Endothelial cell of umbilical vein (primary cell): Measurements from ENCODE around the gene GABPA. TPM values are rescaled to one million over a fixed set of nuclear protein-coding genes. Genes with fewer than 3 reads are reported as not detected.

Source experiments
- BruUV-seq: library from RNA; stranded (reverse); fragments of 400-500 nt; replicated peaks from 2 replicates; lab custom pipeline; 2021; lab: Mats Ljungman, UMichigan
- CTCF ChIA-PET: fragments of 300-600, 350-600 bp; sonication (Branson Sonifier 250); formaldehyde crosslinking; loops from one replicate; lab custom pipeline; 2021; ENCODE audit warnings: antibody characterized with exemption, inconsistent platforms; lab: Charles Lee
- POLR2A ChIA-PET: fragments of 300-600, 350-600 bp; sonication (Branson Sonifier 250); formaldehyde crosslinking; loops from one replicate; lab custom pipeline; 2021; ENCODE audit warnings: antibody characterized with exemption, inconsistent platforms; lab: Charles Lee
- DNase-seq: peaks from one replicate; pipeline ENCODE4 v3.0.0-alpha.2; 2011; ENCODE audit warnings: low read depth, low spot score
- FAIRE-seq: peaks from 2 replicates; lab custom pipeline; 2011; peaks lifted over from hg19 to GRCh38; lab: Jason Lieb, UNC
- H2AFZ ChIP-seq: 2 replicates; pipeline ENCODE4 v1.6.0; 2012; ENCODE audit warnings: low read depth, low read length, control low read depth, inconsistent platforms
- H3K27ac ChIP-seq: 2 replicates; pipeline ENCODE4 v1.5.1; 2011; ENCODE audit warnings: low read depth, mild to moderate bottlenecking, control low read depth, low read length, moderate library complexity; ENCODE audit not compliant: insufficient read depth
- H3K27me3 ChIP-seq, 2 experiments: 2 replicates each; pipeline versions ENCODE4 v1.6.0 to v1.6.1; 2011; ENCODE audit warnings: low read length in 2 of 2, mixed read lengths in 1 of 2; ENCODE audit not compliant: control insufficient read depth in 2 of 2, insufficient read depth in 2 of 2
- H3K36me3 ChIP-seq, 2 experiments: 2 replicates in 1 of 2; 3 replicates in 1 of 2; pipeline ENCODE4 v1.5.1; 2011; ENCODE audit warnings: low read length in 2 of 2, mild to moderate bottlenecking in 1 of 2, moderate library complexity in 1 of 2; ENCODE audit not compliant: control insufficient read depth in 2 of 2, insufficient read depth in 2 of 2; ENCODE audit errors: extremely low read depth in 1 of 2
- H3K4me1 ChIP-seq: 3 replicates; pipeline ENCODE4 v1.5.1; 2011; ENCODE audit warnings: mild to moderate bottlenecking, low read length; ENCODE audit not compliant: control insufficient read depth, insufficient read depth; ENCODE audit errors: extremely low read depth
- H3K4me2 ChIP-seq: 2 replicates; pipeline ENCODE4 v1.6.1; 2011; ENCODE audit warnings: low read length, control low read depth, mixed read lengths; ENCODE audit not compliant: insufficient read depth
- H3K4me3 ChIP-seq, 3 experiments: fragments of 200-600 bp in 1 of 3; sonication (generic), shearing (Covaris generic) in 1 of 3; replicated peaks in 1 of 3; 2 replicates each; pipeline ENCODE4 v1.5.1; 2011 to 2016; ENCODE audit warnings: control low read depth in 3 of 3, low read length in 3 of 3, mild to moderate bottlenecking in 2 of 3, inconsistent platforms in 1 of 3, low read depth in 1 of 3, moderate library complexity in 1 of 3; ENCODE audit not compliant: insufficient read depth in 1 of 3
- H3K79me2 ChIP-seq: 2 replicates; pipeline ENCODE4 v1.6.0; 2012; ENCODE audit warnings: low read length, inconsistent platforms; ENCODE audit not compliant: control insufficient read depth, insufficient read depth
- H3K9ac ChIP-seq: replicated peaks from 2 replicates; pipeline ENCODE3; 2011; ENCODE audit warnings: low read length, control low read depth; ENCODE audit not compliant: insufficient read depth; ENCODE audit errors: extremely low read depth
- H3K9me1 ChIP-seq: replicated peaks from 3 replicates; pipeline ENCODE4 v1.6.0; 2011; ENCODE audit warnings: mild to moderate bottlenecking, low read length; ENCODE audit not compliant: control insufficient read depth, insufficient read depth; ENCODE audit errors: extremely low read depth
- H3K9me3 ChIP-seq: replicated peaks from 2 replicates; pipeline ENCODE4 v1.5.1; 2012; ENCODE audit warnings: low read length, inconsistent platforms; ENCODE audit not compliant: control insufficient read depth, insufficient read depth
- H4K20me1 ChIP-seq: replicated peaks from 2 replicates; pipeline ENCODE3; 2011; ENCODE audit warnings: mild to moderate bottlenecking, low read length; ENCODE audit not compliant: control insufficient read depth, insufficient read depth; ENCODE audit errors: extremely low read depth
- CTCF ChIP-seq, 2 donors: IDR thresholded peaks; 1 replicate in 1 of 2; 2 replicates in 1 of 2; pipeline ENCODE4 v1.5.1; 2011; ENCODE audit warnings: low read length in 2 of 2, mild to moderate bottlenecking in 2 of 2, moderate library complexity in 2 of 2, control low read depth in 1 of 2, inconsistent platforms in 1 of 2, low read depth in 1 of 2; ENCODE audit not compliant: insufficient read depth in 1 of 2; ENCODE audit errors: extremely low read depth in 1 of 2
- EZH2 ChIP-seq: IDR thresholded peaks from 2 replicates; pipeline ENCODE4 v1.6.1; 2012; ENCODE audit warnings: borderline replicate concordance, low read depth, mild to moderate bottlenecking, moderate library complexity, low read length, inconsistent platforms; ENCODE audit not compliant: severe bottlenecking
- FOS ChIP-seq: IDR thresholded peaks from 2 replicates; pipeline ENCODE4 v1.6.1; 2011; ENCODE audit warnings: mild to moderate bottlenecking, low read length, moderate library complexity, borderline replicate concordance; ENCODE audit not compliant: insufficient read depth
- GATA2 ChIP-seq: IDR thresholded peaks from 2 replicates; pipeline ENCODE4 v1.7.0; 2011; ENCODE audit warnings: low read depth, mild to moderate bottlenecking, moderate library complexity, mixed read lengths, low read length; ENCODE audit not compliant: insufficient read length, insufficient read depth
- JUN ChIP-seq: IDR thresholded peaks from 2 replicates; pipeline ENCODE4 v1.6.1; 2011; ENCODE audit warnings: borderline replicate concordance, low read depth; ENCODE audit not compliant: insufficient read length, insufficient read depth
- POLR2AphosphoS5 ChIP-seq: IDR thresholded peaks from 2 replicates; pipeline ENCODE4 v1.6.1; 2012; ENCODE audit warnings: low read depth, mild to moderate bottlenecking, control low read depth, low read length, moderate library complexity; ENCODE audit not compliant: insufficient read depth
- dilution Hi-C: fragments of 300-500 bp; cut with MboI; formaldehyde crosslinking; loops from one replicate; pipeline ENCODE4 v1.15.0; 2019; ENCODE audit warnings: low sequenced_read_pairs; ENCODE audit not compliant: extremely low pct_ligation_motif_present
- intact Hi-C: fragments of 100-400 bp; cut with micrococcal nuclease; formaldehyde crosslinking; loops from one replicate; pipeline ENCODE4 v1.10.0; 2022
- polyA plus RNA-seq, 4 experiments: library from polyadenylated mRNA; depleted of rRNA in 3 of 4; stranded (reverse) in 3 of 4; unstranded in 1 of 4; fragments of >200 nt; gene quantifications; 2 replicates each; pipeline versions ENCODE4 v1.2.1 to v1.2.3, GENCODE V29; 2011 to 2012; ENCODE audit warnings: missing spikeins in 1 of 4
- total RNA-seq: library from RNA; stranded (reverse); gene quantifications from 2 replicates; pipeline ENCODE4 v1.2.3, GENCODE V29; 2021

Gene GABPA
- total and polyA plus RNA-seq, 2 donors (not counting 3 experiments of a cell fraction or from before 2014, with no cell fraction given), result 5.8 to 21.0 TPM

DNA sequence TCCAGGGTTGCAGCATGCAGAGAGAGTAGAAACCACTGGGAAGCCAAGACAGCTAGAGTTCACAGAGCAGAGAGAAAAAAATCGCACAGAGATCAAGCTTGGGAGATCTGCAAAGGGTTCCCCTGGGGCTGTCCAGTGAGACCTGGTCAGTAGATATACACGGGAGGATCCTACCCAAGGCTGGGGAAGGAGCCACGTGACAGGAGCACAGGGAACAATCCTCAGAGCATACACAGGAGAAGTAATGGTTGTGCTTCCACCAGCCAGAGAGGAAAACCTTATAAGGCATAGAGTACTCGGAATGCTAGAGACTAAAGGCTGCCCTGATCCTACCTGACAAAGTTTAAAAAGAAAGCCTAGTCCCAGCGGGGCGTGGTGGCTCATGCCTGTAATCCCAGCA, 53.9 kb downstream of the GABPA start:
- Histone ChIP-seq H3K9me3 (no peaks in the 10 kb centered on the region), H3K36me3 (no peaks in the 10 kb centered on the region), H3K27ac (no peak overlapping the region), H3K9ac (no peak overlapping the region), H3K4me1 (no peaks in the 10 kb centered on the region), H2AFZ (no peak overlapping the region), H3K4me2 (no peak overlapping the region), H3K9me1 (no peaks in the 10 kb centered on the region), H3K79me2 (no peaks in the 10 kb centered on the region), H3K4me3 (no peak overlapping the region), H3K27me3 (peaks cover 2 to 4% of the 10 kb centered on the region in 2 experiments), H4K20me1 (no peaks in the 10 kb centered on the region)
- intact Hi-C loops (no loop called here), dilution Hi-C loops (no loop called here)
- no TSS peak for BruUV-seq
- POLR2A ChIA-PET, result interaction anchor here (0.6 kb wide), 1 partner anchor 619 kb away, joined by 8 read pairs; no protein-coding TSS in a partner anchor
- DNase-seq (no peak), FAIRE-seq (no peak)
- TF ChIP-seq POLR2AphosphoS5 (no peak), EZH2 (no peak)
- CTCF ChIA-PET, result no interaction called here

DNA sequence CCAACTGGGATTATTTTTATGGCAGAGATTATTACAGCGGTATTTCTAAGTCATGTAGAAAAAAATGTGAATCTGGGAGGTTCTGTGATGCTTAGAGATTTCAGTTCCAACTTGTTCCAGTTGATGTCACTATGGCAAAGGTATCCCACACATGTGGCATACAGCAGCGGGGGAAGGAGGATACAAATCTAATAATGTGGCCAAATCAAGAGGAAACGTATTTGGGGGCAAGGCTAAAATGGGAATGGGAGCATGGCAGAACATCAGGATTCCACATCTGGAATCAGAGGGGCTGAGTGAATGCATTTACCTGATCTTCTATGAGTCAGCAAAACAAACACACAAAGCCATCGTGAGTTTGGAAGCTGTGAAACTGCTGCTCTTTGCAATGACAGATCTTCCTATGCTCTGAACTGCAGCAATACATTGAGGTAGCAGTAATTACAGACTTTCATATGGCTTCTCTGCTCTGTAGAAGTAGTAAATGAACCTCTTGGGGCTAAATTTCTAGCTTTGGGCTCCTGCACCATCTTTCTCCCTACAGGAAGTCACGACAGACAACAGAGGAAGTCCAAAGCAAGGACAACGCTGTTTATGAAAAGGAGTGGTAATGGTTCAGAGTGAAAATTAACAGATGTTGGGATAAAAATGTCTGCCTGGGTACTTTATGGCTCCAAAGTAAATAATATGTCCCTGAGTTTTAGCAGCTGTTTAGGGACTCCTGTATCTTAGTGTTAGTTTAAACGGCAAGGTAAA, 55.5 kb downstream of the GABPA start:
- ChIA-PET CTCF (interaction anchor here (0.8 to 2.1 kb wide), 8 partner anchors 9 to 928 kb away, joined by 3 to 30 read pairs (median 6); no protein-coding TSS in a partner anchor), POLR2A (no interaction called here)
- FAIRE-seq (peak; percentile 83), DNase-seq (peak; percentile 63)
- intact Hi-C loops (loop anchor here (2.0 to 10.0 kb wide), 2 partner anchors 365 to 927 kb away; no protein-coding TSS in a partner anchor), dilution Hi-C loops (no loop called here)
- no TSS peak for BruUV-seq
- H3K27me3 ChIP-seq, result peaks cover 2 to 3% of the 10 kb centered on the region in 2 experiments
- no peaks in the 10 kb centered on the region for H3K79me2 ChIP-seq
- H4K20me1 ChIP-seq, result no peaks in the 10 kb centered on the region
- H3K9me1 ChIP-seq, result no peaks in the 10 kb centered on the region
- H3K4me3 ChIP-seq, result peak overlapping the region in 2 of 3 experiments; percentile 27 to 28
- H3K9ac ChIP-seq, result no peak overlapping the region
- no peaks in the 10 kb centered on the region for H3K36me3 ChIP-seq
- no peaks in the 10 kb centered on the region for H3K4me1 ChIP-seq
- peak overlapping the region; percentile 33 for H3K4me2 ChIP-seq
- TF ChIP-seq CTCF (IDR thresholded peaks at IDR 0.05; ENCODE audit: extremely low read depth in 1 of 2, insufficient read depth in 1 of 2, low read depth in 1 of 2, low read length in 2 of 2), result peak; percentile 22 to 26
- no peak for TF ChIP-seq FOS
- no peak for TF ChIP-seq JUN
- no peak for TF ChIP-seq GATA2
- no peaks in the 10 kb centered on the region for H3K9me3 ChIP-seq
- H3K27ac ChIP-seq, result no peak overlapping the region
- peak overlapping the region; percentile 88 for H2AFZ ChIP-seq
